SH-SY5Y (cell line): Measurements from ENCODE around the gene MED27.

Experiments used
- GATA2 ChIP-seq: IDR thresholded peaks from 2 replicates; pipeline ENCODE4 v1.6.1; 2011; ENCODE audit warnings: mild to moderate bottlenecking, low read depth, low read length
- GATA3 ChIP-seq: IDR thresholded peaks from 2 replicates; pipeline ENCODE4 v1.6.1; 2011; ENCODE audit warnings: low read depth, mild to moderate bottlenecking, low read length, moderate library complexity

DNA sequence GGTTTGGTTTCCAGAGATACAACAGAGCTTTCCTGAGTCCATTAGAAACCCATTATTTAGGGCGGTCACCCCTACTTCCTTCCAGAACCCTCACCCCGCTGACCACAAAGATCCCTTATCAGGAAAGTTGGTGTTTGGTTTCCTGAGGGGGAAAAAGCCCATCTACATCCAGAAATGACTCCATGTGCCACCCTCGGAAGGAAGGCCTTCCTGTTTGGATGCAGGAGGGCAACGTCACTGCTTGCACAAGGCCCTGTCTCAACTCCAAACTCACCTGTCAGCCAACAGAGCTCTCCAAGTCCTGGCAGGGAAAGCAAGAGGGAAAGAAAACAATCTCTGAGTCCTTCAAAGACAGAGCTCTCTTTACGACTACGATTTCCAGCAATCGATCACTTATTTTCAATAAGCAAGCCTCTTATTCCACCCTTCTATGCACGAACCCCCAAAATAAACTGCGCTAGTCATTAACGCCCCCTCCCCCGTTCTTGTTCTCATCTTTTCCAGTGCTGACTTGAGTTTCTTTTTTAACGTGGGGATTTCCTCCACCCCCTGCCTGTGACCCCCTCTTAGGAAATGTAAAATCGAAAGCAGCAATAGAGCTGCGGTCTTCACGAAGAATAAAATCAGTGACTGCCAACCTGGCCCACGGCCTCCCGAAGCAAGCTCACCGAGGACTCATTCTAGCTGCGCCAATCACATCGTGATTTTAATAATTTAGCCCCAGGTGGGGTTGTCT lies 46.4 kb upstream of the MED27 start:
- TF ChIP-seq GATA3 (no peak), GATA2 (no peak)
